GM19438 (cell line): ENCODE data around the gene TDG.

Experiments
- ATAC-seq: cut with Tn5 transposase; IDR thresholded peaks from one replicate; pipeline ENCODE4 v1.9.1; 2021; ENCODE audit warnings: low read depth; ENCODE audit not compliant: unreplicated experiment

The TDG gene

GRCh38 chr12:103958621-103959020, 7.1 kb upstream of the TDG start:
- ATAC-seq = no peak

GRCh38 chr12:103960616-103961227, 5.0 kb upstream of the TDG start:
- ATAC-seq = no peak

- ATAC-seq = no peak
Measured at GRCh38 chr12:103962493-103962892, 3.2 kb upstream of the TDG start.

- ATAC-seq = no peak
Measured at GRCh38 chr12:103964805-103965204, 867 bp upstream of the TDG start.

- no peak for ATAC-seq
Measured at GRCh38 chr12:103965255-103965589, 450 bp upstream of the TDG start.

- ATAC-seq = no peak
Measured at GRCh38 chr12:103966736-103967135, 1.1 kb downstream of the TDG start.

- ATAC-seq = no peak
Measured at GRCh38 chr12:103969391-103969790, 3.7 kb downstream of the TDG start.

GRCh38 chr12:103973909-103974308, 8.2 kb downstream of the TDG start:
- ATAC-seq = no peak

GRCh38 chr12:103975368-103975767, 9.7 kb downstream of the TDG start:
- no peak for ATAC-seq

- ATAC-seq = no peak
Measured at GRCh38 chr12:103978384-103978982, 12.8 kb downstream of the TDG start.

- no peak for ATAC-seq
Measured at GRCh38 chr12:103986829-103987228, 21.2 kb downstream of the TDG start.

- no peak for ATAC-seq
Measured at GRCh38 chr12:103994235-103994634, 28.6 kb downstream of the TDG start.

- ATAC-seq = no peak
Measured at GRCh38 chr12:103996595-103996994, 30.9 kb downstream of the TDG start.

GRCh38 chr12:103997286-103997900, 31.7 kb downstream of the TDG start:
- no peak for ATAC-seq

GRCh38 chr12:103998976-103999375, 33.3 kb downstream of the TDG start:
- ATAC-seq = no peak

- no peak for ATAC-seq
Measured at GRCh38 chr12:104000807-104001434, 35.2 kb downstream of the TDG start.

GRCh38 chr12:104002686-104003085, 37.0 kb downstream of the TDG start:
- ATAC-seq = no peak

- no peak for ATAC-seq
Measured at GRCh38 chr12:104003596-104003995, 37.9 kb downstream of the TDG start.

GRCh38 chr12:104006929-104007328, 41.3 kb downstream of the TDG start:
- ATAC-seq = no peak

GRCh38 chr12:104010121-104010520, 44.4 kb downstream of the TDG start:
- no peak for ATAC-seq

GRCh38 chr12:104010606-104011169, 45.0 kb downstream of the TDG start:
- no peak for ATAC-seq

- ATAC-seq = no peak
Measured at GRCh38 chr12:104011253-104011652, 45.6 kb downstream of the TDG start.
